Erythroblast (primary cell): ENCODE data around the gene MUC2.

ENCODE experiments used
- DNase-seq, 2 experiments: peaks; one replicate each; lab custom pipeline; 2025; lab: John Stamatoyannopoulos, UW
- GATA1 ChIP-seq: IDR thresholded peaks from 2 replicates; pipeline ENCODE4 v1.6.1; 2011; ENCODE audit warnings: low read depth, mild to moderate bottlenecking, control low read depth, low read length, moderate library complexity
- POLR2A ChIP-seq: IDR thresholded peaks from 2 replicates; pipeline ENCODE4 v1.6.1; 2011; ENCODE audit warnings: mild to moderate bottlenecking, low read length

Gene MUC2

GRCh38 chr11:1074244-1075221 lies at the start of gene MUC2:
Gene MUC2 (plus strand): TSS chr11:1074874.
- DNase-seq: no peak
- TF ChIP-seq GATA1 (no peak), POLR2A (no peak)

GRCh38 chr11:1025410-1026162 lies 49.1 kb upstream of the MUC2 start:
- TF ChIP-seq POLR2A (no peak), GATA1 (no peak)
- DNase-seq: no peak

GRCh38 chr11:1026163-1026450 lies 48.6 kb upstream of the MUC2 start:
- TF ChIP-seq POLR2A: no peak
- no peak for TF ChIP-seq GATA1
- DNase-seq: no peak

- TF ChIP-seq POLR2A (no peak), GATA1 (no peak)
- no peak for DNase-seq
Observed at GRCh38 chr11:1026641-1027482, 47.8 kb upstream of the MUC2 start.

- TF ChIP-seq POLR2A: no peak
- TF ChIP-seq GATA1: no peak
- no peak for DNase-seq
Observed at GRCh38 chr11:1027483-1028290, 47.0 kb upstream of the MUC2 start.

GRCh38 chr11:1028291-1028540 lies 46.5 kb upstream of the MUC2 start:
- TF ChIP-seq POLR2A (no peak), GATA1 (no peak)
- DNase-seq: no peak

GRCh38 chr11:1028616-1029015 lies 46.1 kb upstream of the MUC2 start:
- DNase-seq: no peak
- no peak for TF ChIP-seq GATA1
- no peak for TF ChIP-seq POLR2A

GRCh38 chr11:1029051-1029450 lies 45.6 kb upstream of the MUC2 start:
- no peak for TF ChIP-seq GATA1
- TF ChIP-seq POLR2A: no peak

GRCh38 chr11:1029654-1030053 lies 45.0 kb upstream of the MUC2 start:
- TF ChIP-seq GATA1 (no peak), POLR2A (no peak)
- no peak for DNase-seq

More at GRCh38 chr11:1029051-1029450, 45.6 kb upstream of the MUC2 start:
- DNase-seq: no peak

GRCh38 chr11:1030086-1030485 lies 44.6 kb upstream of the MUC2 start:
- TF ChIP-seq POLR2A (no peak), GATA1 (no peak)
- no peak for DNase-seq

GRCh38 chr11:1030556-1030955 lies 44.1 kb upstream of the MUC2 start:
- DNase-seq: no peak
- TF ChIP-seq POLR2A (no peak), GATA1 (no peak)

GRCh38 chr11:1031121-1031899 lies 43.4 kb upstream of the MUC2 start:
- no peak for TF ChIP-seq POLR2A
- TF ChIP-seq GATA1: no peak
- no peak for DNase-seq

GRCh38 chr11:1032310-1032891 lies 42.3 kb upstream of the MUC2 start:
- no peak for DNase-seq
- TF ChIP-seq POLR2A: no peak
- TF ChIP-seq GATA1: no peak
